RWPE1 (cell line): ENCODE data around the gene NPRL2.
A peak's percentile ranks its signal among the peaks of the same experiment; 100 is the strongest.

Experiments used
- CTCF ChIA-PET: fragments of 350-600 bp; sonication (Branson Sonifier 250); formaldehyde crosslinking; extraction: SDS; loops from one replicate; lab custom pipeline; 2021; lab: Yijun Ruan, JAX
- POLR2A ChIA-PET: fragments of 400-600 bp; formaldehyde crosslinking; extraction: SDS; loops from one replicate; lab custom pipeline; 2020; ENCODE audit warnings: antibody characterized with exemption; ENCODE audit not compliant: low non-redundant PET; lab: Yijun Ruan, JAX
- DNase-seq: peaks from one replicate; pipeline ENCODE4 v3.0.0; 2012; ENCODE audit warnings: low spot score
- H3K27ac ChIP-seq: fragments of 450-650 bp; 2 replicates; pipeline ENCODE4 v1.5.1; 2017
- CTCF ChIP-seq: fragments of 450-650 bp; conservative IDR thresholded peaks from 2 replicates; pipeline ENCODE4 v1.5.1; 2017; ENCODE audit warnings: low read depth, mild to moderate bottlenecking

The NPRL2 gene

GRCh38 chr3:50365842-50366220 is 15.3 kb upstream of the NPRL2 start:
- POLR2A ChIA-PET: no interaction called here
- CTCF ChIA-PET: no interaction called here
- TF ChIP-seq CTCF: no peak
- H3K27ac ChIP-seq: peak overlapping the region; percentile 54; the same call in 1 of the 2 replicates
- DNase-seq: no peak

- TF ChIP-seq CTCF: no peak
- ChIA-PET CTCF (interaction anchor here (0.5 to 0.6 kb wide), 3 partner anchors 60 to 988 kb away, joined by 3 read pairs; no protein-coding TSS in a partner anchor), POLR2A (no interaction called here)
- DNase-seq: peak; percentile 90
- H3K27ac ChIP-seq: peak overlapping the region; percentile 54
Observed at GRCh38 chr3:50365080-50365841, 14.7 kb upstream of the NPRL2 start.

- peak overlapping the region; percentile 54 for H3K27ac ChIP-seq
- CTCF ChIA-PET: interaction anchor here (0.5 to 0.6 kb wide), 2 partner anchors 172 to 988 kb away, joined by 3 read pairs; no protein-coding TSS in a partner anchor
- POLR2A ChIA-PET: no interaction called here
- no peak for TF ChIP-seq CTCF
- DNase-seq: no peak
Observed at GRCh38 chr3:50364573-50365079, 14.1 kb upstream of the NPRL2 start.

- DNase-seq: no peak
- H3K27ac ChIP-seq: peak overlapping the region; percentile 77
- POLR2A ChIA-PET: no interaction called here
- CTCF ChIA-PET: no interaction called here
- no peak for TF ChIP-seq CTCF
Observed at GRCh38 chr3:50359760-50360110, 9.2 kb upstream of the NPRL2 start.

- H3K27ac ChIP-seq: peak within 1 kb of the TSS; percentile 77
- no peak for TF ChIP-seq CTCF
- POLR2A ChIA-PET: no interaction called here
- peak; percentile 88 for DNase-seq
- CTCF ChIA-PET: no interaction called here
Observed at GRCh38 chr3:50358911-50359759, 8.6 kb upstream of the NPRL2 start, which contains the start of gene TMEM115. TMEM115 (minus strand) TSS chr3:50359521; CDS start chr3:50359063, 458 bp downstream.

GRCh38 chr3:50358355-50358910 is 7.9 kb upstream of the NPRL2 start:
- no peak for DNase-seq
- TF ChIP-seq CTCF: no peak
- ChIA-PET POLR2A (no interaction called here), CTCF (no interaction called here)
- H3K27ac ChIP-seq: peak overlapping the region; percentile 77
